ENCODE measurements around the gene HNRNPC. TPM values are rescaled to one million over a fixed set of nuclear protein-coding genes. Genes with fewer than 3 reads are reported as not detected.

Gene HNRNPC
- total and polyA plus RNA-seq, 2 of the 8 experiments (the other 6 are each of a cell fraction or from before 2014, with no cell fraction given) = 781 to 1,207 TPM

DNA sequence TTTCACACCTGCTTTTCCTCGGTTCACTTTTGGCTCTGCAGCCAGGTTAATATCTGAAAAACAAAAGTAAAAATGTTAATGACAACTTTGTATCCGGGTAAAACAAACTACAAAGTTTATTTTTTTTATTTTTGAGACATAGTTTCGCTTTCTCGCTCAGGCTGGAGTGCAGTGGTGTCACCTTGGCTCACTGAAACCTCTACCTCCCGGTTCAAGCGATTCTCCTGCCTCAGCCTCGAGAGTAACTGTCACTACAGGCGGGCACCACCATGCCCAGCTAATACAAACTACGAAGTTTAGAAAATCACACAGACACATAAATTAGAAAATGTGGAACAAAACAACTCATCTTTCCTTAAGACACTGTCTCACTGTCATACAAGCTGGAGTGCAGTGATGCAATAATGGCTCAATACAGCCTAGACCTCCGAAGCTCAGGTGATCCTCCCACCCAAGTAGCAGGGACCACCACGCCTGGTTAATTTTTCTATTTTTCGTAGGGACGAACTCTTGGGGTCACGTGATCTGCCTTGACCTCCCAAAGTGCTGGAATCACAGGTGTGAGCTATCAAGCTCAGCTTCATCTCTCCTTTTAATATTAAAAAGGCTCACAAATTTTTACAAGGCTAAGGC lies 38.1 kb downstream of the HNRNPC start:
- DNase-seq (ENCODE audit: low read depth in 1 of 2, low spot score in 2 of 2) (no peak), FAIRE-seq (no peak)
- no peaks in the 10 kb centered on the region for H3K27me3 ChIP-seq (replicated peaks in 1 of 4; ENCODE audit: control insufficient read depth in 3 of 4, extremely low read depth in 1 of 4, insufficient read depth in 3 of 4, low read length in 3 of 4)
- H3K9me3 ChIP-seq (ENCODE audit: insufficient read depth in 2 of 2, low read depth in 1 of 2, low read length in 1 of 2) = no peaks in the 10 kb centered on the region
- no peak overlapping the region for H2AFZ ChIP-seq (ENCODE audit: low read length)
- H2BK20ac ChIP-seq (ENCODE audit: low read length) = no peak overlapping the region
- CTCF ChIA-PET (ENCODE audit: partially characterized antibody) = interaction anchor here (1.6 to 3.3 kb wide), 2 partner anchors 11 to 14 kb away, joined by 3 to 17 read pairs; no protein-coding TSS in a partner anchor
- H2AK5ac ChIP-seq (ENCODE audit: low read depth, low read length) = no peak overlapping the region
- no peak overlapping the region for H3K23ac ChIP-seq (ENCODE audit: insufficient read length)
- no peak overlapping the region for H3K4me2 ChIP-seq (ENCODE audit: insufficient read depth in 1 of 2, low read depth in 2 of 2, low read length in 2 of 2)
- no peak overlapping the region for H3K18ac ChIP-seq (ENCODE audit: extremely low read depth, low read length)
- no peak overlapping the region for H3K4ac ChIP-seq (replicated peaks; ENCODE audit: insufficient read length, low read depth, low read length)
- POLR2A ChIA-PET (ENCODE audit: partially characterized antibody) = interaction anchor here (0.6 to 4.3 kb wide), 18 partner anchors 7 to 746 kb away, joined by 3 to 60 read pairs (median 4); no protein-coding TSS in a partner anchor
- H2BK5ac ChIP-seq (ENCODE audit: low read depth, low read length) = no peak overlapping the region; the same call in 1 of the 2 replicates
- H3K79me1 ChIP-seq (ENCODE audit: low read depth, low read length) = peaks cover 2% of the 10 kb centered on the region; the same call in 1 of the 2 replicates
- H3K4me1 ChIP-seq (replicated peaks in 1 of 4; ENCODE audit: control insufficient read depth in 3 of 4, insufficient read depth in 4 of 4, low read length in 3 of 4) = no peaks in the 10 kb centered on the region
- no peak overlapping the region for H2BK120ac ChIP-seq (replicated peaks; ENCODE audit: low read depth, low read length)
- WGBS, 2 experiments (ENCODE audit: extremely low coverage in 1 of 2, insufficient coverage in 1 of 2, insufficient read length in 1 of 2, insufficient replicate concordance in 2 of 2, low coverage in 1 of 2, low lambda C conversion rate in 2 of 2, missing lambda C conversion rate in 1 of 2) = 94% methylated on average over 14 of the region's 14 CpGs; no CpG with 5 or more reads in 1 of the 2 experiments
- H4K20me1 ChIP-seq (replicated peaks in 1 of 2; ENCODE audit: control insufficient read depth in 1 of 2, insufficient read depth in 2 of 2, low read length in 2 of 2) = peaks cover 23 to 26% of the 10 kb centered on the region in 2 experiments
- H2BK15ac ChIP-seq (ENCODE audit: low read length) = no peak overlapping the region
- TF ChIP-seq POLR2AphosphoS5 (IDR thresholded peaks at IDR 0.05; ENCODE audit: low read depth, low read length) (peak; percentile 33; the same call in 1 of the 2 replicates), CBX5 (IDR thresholded peaks at IDR 0.05; ENCODE audit: low read depth, low read length) (no peak), SRF (IDR thresholded peaks at IDR 0.05; ENCODE audit: low read depth, low read length) (no peak), EP300 (IDR thresholded peaks at IDR 0.05; ENCODE audit: borderline replicate concordance in 1 of 2, low read depth in 2 of 2, low read length in 2 of 2) (no peak)
- TF ChIP-seq, protein P1, sequence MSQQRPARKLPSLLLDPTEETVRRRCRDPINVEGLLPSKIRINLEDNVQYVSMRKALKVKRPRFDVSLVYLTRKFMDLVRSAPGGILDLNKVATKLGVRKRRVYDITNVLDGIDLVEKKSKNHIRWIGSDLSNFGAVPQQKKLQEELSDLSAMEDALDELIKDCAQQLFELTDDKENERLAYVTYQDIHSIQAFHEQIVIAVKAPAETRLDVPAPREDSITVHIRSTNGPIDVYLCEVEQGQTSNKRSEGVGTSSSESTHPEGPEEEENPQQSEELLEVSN (IDR thresholded peaks at IDR 0.05) = no peak
- no peaks in the 10 kb centered on the region for H3K23me2 ChIP-seq (ENCODE audit: low read depth, low read length)
- peaks cover 19 to 93% (median 62%) of the 10 kb centered on the region in 4 experiments for H3K36me3 ChIP-seq (ENCODE audit: control insufficient read depth in 2 of 4, insufficient read depth in 4 of 4, low read length in 3 of 4)
- no peak overlapping the region for H4K5ac ChIP-seq (ENCODE audit: insufficient read length, low read depth, low read length)
- no peak overlapping the region; the same call in 1 of the 2 replicates for H4K8ac ChIP-seq (ENCODE audit: extremely low read depth, insufficient read depth, low read length)
- no peak overlapping the region for H3K14ac ChIP-seq (ENCODE audit: insufficient read length)
- no peak overlapping the region for H4K91ac ChIP-seq (replicated peaks; ENCODE audit: insufficient read length, low read length)
- H3K79me2 ChIP-seq (ENCODE audit: control insufficient read depth in 1 of 2, insufficient read depth in 2 of 2, low read length in 2 of 2) = peaks cover 6 to 100% of the 10 kb centered on the region in 2 experiments; a peak in 3 of 4 replicates
- H3K4me3 ChIP-seq (ENCODE audit: extremely low read depth in 1 of 4, insufficient read depth in 2 of 4, low read depth in 3 of 4, low read length in 4 of 4) = no peak overlapping the region
- H3K9ac ChIP-seq (replicated peaks in 1 of 4; ENCODE audit: extremely low read depth in 1 of 4, low read depth in 3 of 4, low read length in 3 of 4) = no peak overlapping the region
- no peak overlapping the region for H2BK12ac ChIP-seq (ENCODE audit: low read depth, low read length)
- no peak overlapping the region for H3K27ac ChIP-seq (ENCODE audit: low read depth, low read length)
- no peak overlapping the region for H3K56ac ChIP-seq (replicated peaks; ENCODE audit: insufficient read length, low read depth, low read length)

All from H1 (cell line).